HEK293 (cell line): ENCODE measurements around the gene ANTXR1.

Experiments used
- CTCF ChIA-PET: fragments of 350-600 bp; formaldehyde crosslinking; extraction: SDS; loops from one replicate; lab custom pipeline; 2021; ENCODE audit warnings: antibody characterized with exemption; lab: Yijun Ruan, JAX
- POLR2A ChIA-PET: fragments of 300-600 bp; formaldehyde crosslinking; extraction: SDS; loops from one replicate; lab custom pipeline; 2020; ENCODE audit warnings: antibody characterized with exemption, inconsistent platforms; lab: Yijun Ruan, JAX
- H3K27ac ChIP-seq: fragments of 200-500 bp; sonication (Bioruptor generic); 2 replicates; pipeline ENCODE4 v1.5.1; 2014; ENCODE audit warnings: low read depth, low read length, control low read depth, inconsistent platforms; ENCODE audit errors: extremely low read depth
- H3K36me3 ChIP-seq, 2 experiments: fragments of 200-500 bp in 1 of 2; sonication (Bioruptor generic) in 1 of 2; 1 replicate in 1 of 2; 2 replicates in 1 of 2; pipeline ENCODE4 v1.5.1; 2014 to 2017; ENCODE audit warnings: inconsistent platforms in 2 of 2, low read length in 2 of 2; ENCODE audit not compliant: control insufficient read depth in 2 of 2, insufficient read depth in 1 of 2
- H3K4me1 ChIP-seq: fragments of 200-500 bp; sonication (Bioruptor generic); 2 replicates; pipeline ENCODE4 v1.5.1; 2014; ENCODE audit warnings: mild to moderate bottlenecking, low read length, inconsistent platforms; ENCODE audit not compliant: control insufficient read depth, insufficient read depth
- H3K4me3 ChIP-seq: 2 replicates; pipeline ENCODE4 v1.5.1; 2011; ENCODE audit warnings: low read depth, mild to moderate bottlenecking, control low read depth, low read length, moderate library complexity
- H3K9me3 ChIP-seq: fragments of 200-500 bp; sonication (Bioruptor generic); 2 replicates; pipeline ENCODE4 v1.5.1; 2014; ENCODE audit warnings: low read depth, low read length, inconsistent platforms; ENCODE audit not compliant: control insufficient read depth, insufficient read depth
- PATZ1 ChIP-seq: fragments of 450-650 bp; formaldehyde crosslinking; IDR thresholded peaks from 2 replicates; pipeline ENCODE4 v1.5.1; 2016; ENCODE audit warnings: missing biosample characterization, missing genetic modification characterization
- PRDM1 ChIP-seq: fragments of 450-650 bp; formaldehyde crosslinking; IDR thresholded peaks from 2 replicates; pipeline ENCODE4; 2016; ENCODE audit warnings: missing biosample characterization, missing genetic modification characterization
- PRDM2 ChIP-seq: fragments of 450-650 bp; formaldehyde crosslinking; IDR thresholded peaks from 2 replicates; pipeline ENCODE4 v1.5.1; 2016; ENCODE audit warnings: missing biosample characterization, missing genetic modification characterization, borderline replicate concordance
- TSHZ1 ChIP-seq: fragments of 450-650 bp; formaldehyde crosslinking; IDR thresholded peaks from 2 replicates; pipeline ENCODE4 v1.5.1; 2016; ENCODE audit warnings: missing biosample characterization, missing genetic modification characterization, borderline replicate concordance
- ZBTB17 ChIP-seq: fragments of 450-650 bp; formaldehyde crosslinking; IDR thresholded peaks from 2 replicates; pipeline ENCODE4 v1.5.1; 2016; ENCODE audit warnings: missing biosample characterization, missing genetic modification characterization
- ZFP41 ChIP-seq: fragments of 450-650 bp; formaldehyde crosslinking; IDR thresholded peaks from 2 replicates; pipeline ENCODE4 v1.5.1; 2016; ENCODE audit warnings: missing biosample characterization, missing genetic modification characterization, borderline replicate concordance
- ZNF121 ChIP-seq: fragments of 450-650 bp; formaldehyde crosslinking; IDR thresholded peaks from 2 replicates; pipeline ENCODE4 v1.5.1; 2016; ENCODE audit warnings: missing biosample characterization, missing genetic modification characterization
- ZNF155 ChIP-seq: fragments of 450-650 bp; formaldehyde crosslinking; IDR thresholded peaks from 2 replicates; pipeline ENCODE4 v1.5.1; 2016; ENCODE audit warnings: missing biosample characterization, missing genetic modification characterization
- ZNF280C ChIP-seq: fragments of 450-650 bp; formaldehyde crosslinking; IDR thresholded peaks from 2 replicates; pipeline ENCODE4 v1.5.1; 2016; ENCODE audit warnings: missing biosample characterization, missing genetic modification characterization
- ZNF37A ChIP-seq: fragments of 450-650 bp; IDR thresholded peaks from 2 replicates; pipeline ENCODE4 v1.5.1; 2018; ENCODE audit warnings: missing biosample characterization, missing genetic modification characterization
- ZNF416 ChIP-seq: fragments of 450-650 bp; formaldehyde crosslinking; IDR thresholded peaks from 2 replicates; pipeline ENCODE4 v1.5.1; 2016; ENCODE audit warnings: missing biosample characterization, missing genetic modification characterization
- ZNF514 ChIP-seq: fragments of 450-650 bp; formaldehyde crosslinking; IDR thresholded peaks from 2 replicates; pipeline ENCODE4 v1.5.1; 2016; ENCODE audit warnings: missing biosample characterization, missing genetic modification characterization
- ZSCAN18 ChIP-seq: fragments of 450-650 bp; formaldehyde crosslinking; IDR thresholded peaks from 2 replicates; pipeline ENCODE4 v1.5.1; 2016; ENCODE audit warnings: missing biosample characterization, missing genetic modification characterization

The ANTXR1 gene

GRCh38 chr2:69083235-69083748 is 70.3 kb downstream of the ANTXR1 start:
- H3K36me3 ChIP-seq: peaks cover 0 to 19% of the 10 kb centered on the region in 2 experiments; a peak in 2 of 3 replicates
- H3K4me1 ChIP-seq: no peaks in the 10 kb centered on the region; the same call in 1 of the 2 replicates
- H3K27ac ChIP-seq: no peak overlapping the region
- H3K4me3 ChIP-seq: no peak overlapping the region
- ChIA-PET CTCF (interaction anchor here (0.8 to 1.0 kb wide), 2 partner anchors 70 to 72 kb away, joined by 3 read pairs; partner anchors contain the start of gene ANTXR1), POLR2A (no interaction called here)
- no peak for TF ChIP-seq ZSCAN18 (tag by site-specific recombination)
- no peak for TF ChIP-seq ZBTB17
- no peak for TF ChIP-seq ZNF37A
- no peak for TF ChIP-seq PRDM2 (tag by site-specific recombination)
- no peak for TF ChIP-seq PATZ1 (tag by site-specific recombination)
- TF ChIP-seq ZNF416: no peak
- TF ChIP-seq ZNF280C: no peak
- TF ChIP-seq ZFP41: no peak
- TF ChIP-seq ZNF155 (tag by site-specific recombination): no peak
- no peak for TF ChIP-seq PRDM1 (tag by site-specific recombination)
- H3K9me3 ChIP-seq: no peaks in the 10 kb centered on the region

GRCh38 chr2:69084492-69084891 is 71.5 kb downstream of the ANTXR1 start:
- Histone ChIP-seq H3K4me3 (no peak overlapping the region), H3K36me3 (peaks cover 0 to 17% of the 10 kb centered on the region in 2 experiments; a peak in 2 of 3 replicates), H3K4me1 (no peaks in the 10 kb centered on the region; the same call in 1 of the 2 replicates), H3K27ac (no peak overlapping the region), H3K9me3 (no peaks in the 10 kb centered on the region)
- POLR2A ChIA-PET: no interaction called here
- TF ChIP-seq ZNF514 (no peak), TSHZ1 (no peak), ZNF121 (0 out of 2 replicates have a peak, but pooled peaks have one; percentile 30)
- CTCF ChIA-PET: interaction anchor here (1.0 kb wide), 1 partner anchor 72 kb away, joined by 3 read pairs; the partner anchor contains the start of gene ANTXR1
